Esophagus muscularis mucosa (tissue), 4 donors: ENCODE measurements around the gene NRGN. TPM values are rescaled to one million over a fixed set of nuclear protein-coding genes. Genes with fewer than 3 reads are reported as not detected.

ENCODE experiments used
- DNase-seq: peaks from one replicate; pipeline ENCODE4 v3.0.0-alpha.2; 2017; ENCODE audit errors: extremely low spot score
- H3K27ac ChIP-seq, 4 donors: fragments of 200-600 bp; sonication (generic); replicated peaks in 1 of 4; 1 replicate in 3 of 4; 2 replicates in 1 of 4; pipeline ENCODE4 v1.5.1; 2016 to 2019; ENCODE audit warnings: mild to moderate bottlenecking in 1 of 4
- H3K27me3 ChIP-seq, 4 donors: fragments of 200-600 bp; sonication (generic); one replicate each; pipeline versions ENCODE4 v1.5.1 to v1.6.0; 2016 to 2019
- H3K36me3 ChIP-seq, 4 donors: fragments of 200-600 bp; sonication (generic); one replicate each; pipeline ENCODE4 v1.5.1; 2016 to 2019
- H3K4me1 ChIP-seq, 4 donors: fragments of 200-600 bp; sonication (generic); one replicate each; pipeline ENCODE4 v1.5.1; 2016 to 2019
- H3K4me3 ChIP-seq, 4 donors: fragments of 200-600 bp; sonication (generic); 1 replicate in 2 of 4; 2 replicates in 2 of 4; pipeline ENCODE4 v1.5.1; 2016 to 2019; ENCODE audit warnings: mild to moderate bottlenecking in 4 of 4, moderate library complexity in 1 of 4
- H3K9me3 ChIP-seq, 4 donors: fragments of 200-600 bp; sonication (generic); 1 replicate in 3 of 4; 2 replicates in 1 of 4; pipeline ENCODE4 v1.5.1; 2016 to 2019
- CTCF ChIP-seq, 3 experiments: fragments of 200-600 bp in 2 of 3; fragments of 450-650 bp in 1 of 3; sonication (generic) in 2 of 3; IDR thresholded peaks; one replicate each; pipeline ENCODE4 v1.5.1; 2017 to 2019; ENCODE audit warnings: antibody characterized with exemption in 3 of 3, mild to moderate bottlenecking in 2 of 3, moderate library complexity in 1 of 3
- EP300 ChIP-seq: sonication (generic); formaldehyde crosslinking; IDR thresholded peaks from one replicate; pipeline ENCODE4 v1.6.1; 2017; ENCODE audit warnings: antibody characterized with exemption
- POLR2A ChIP-seq: fragments of 450-650 bp; IDR thresholded peaks from one replicate; pipeline ENCODE4 v1.6.1; 2017; ENCODE audit warnings: antibody characterized with exemption, moderate library complexity, mild to moderate bottlenecking, low read depth
- POLR2AphosphoS5 ChIP-seq, 2 donors: sonication (generic); formaldehyde crosslinking; IDR thresholded peaks; one replicate each; pipeline ENCODE4 v1.6.1; 2017; ENCODE audit warnings: antibody characterized with exemption in 2 of 2
- WGBS: methylation state at CpG from one replicate; pipeline ENCODE4 v1.1.5; 2018; 5-methylcytosine and 5-hydroxymethylcytosine counted together
- intact Hi-C: fragments of 100-400 bp; cut with DNase I; formaldehyde crosslinking; loops from one replicate; pipeline ENCODE4 v1.15.1; 2023
- total RNA-seq, 4 donors: library from RNA; depleted of rRNA; stranded (reverse); fragments of >200 nt; gene quantifications; one replicate each; pipeline versions ENCODE4 v1.1.0 to v1.2.1, GENCODE V29; 2016

NRGN gene
- total RNA-seq, 4 donors from 2014 or later: 1.4 to 2.3 (median 1.6) TPM

- WGBS: 76% methylated on average over 6 of the region's 6 CpGs
- peaks cover 5 to 94% (median 41%) of the 10 kb centered on the region in 4 donors for H3K27me3 ChIP-seq
- intact Hi-C loops: no loop called here
- no peak for DNase-seq
- no peak overlapping the region for H3K27ac ChIP-seq
- H3K4me1 ChIP-seq: peaks cover 35 to 51% (median 39%) of the 10 kb centered on the region in 4 donors
- no peak overlapping the region for H3K4me3 ChIP-seq
- peaks cover 0 to 54% (median 2%) of the 10 kb centered on the region in 4 donors for H3K36me3 ChIP-seq
- TF ChIP-seq EP300 (no peak), POLR2A (no peak), POLR2AphosphoS5 (IDR thresholded peaks at IDR 0.05) (no peak), CTCF (IDR thresholded peaks at IDR 0.05) (no peak)
- H3K9me3 ChIP-seq: no peaks in the 10 kb centered on the region
Observed at GRCh38 chr11:124754710-124755109, 15.0 kb downstream of the NRGN start.

GRCh38 chr11:124756033-124756752, 16.5 kb downstream of the NRGN start:
- 39% methylated on average over 8 of the region's 9 CpGs for WGBS
- no peak overlapping the region for H3K27ac ChIP-seq
- peaks cover 44 to 57% (median 47%) of the 10 kb centered on the region in 4 donors for H3K4me1 ChIP-seq
- H3K36me3 ChIP-seq: peaks cover 0 to 57% (median 2%) of the 10 kb centered on the region in 4 donors
- DNase-seq: no peak
- no peak overlapping the region for H3K4me3 ChIP-seq
- H3K27me3 ChIP-seq: peaks cover 5 to 94% (median 48%) of the 10 kb centered on the region in 4 donors
- H3K9me3 ChIP-seq: no peaks in the 10 kb centered on the region
- TF ChIP-seq CTCF (IDR thresholded peaks at IDR 0.05) (no peak), EP300 (no peak), POLR2AphosphoS5 (IDR thresholded peaks at IDR 0.05) (no peak), POLR2A (no peak)
- intact Hi-C loops: no loop called here

GRCh38 chr11:124756753-124757227, 17.0 kb downstream of the NRGN start:
- no peak overlapping the region for H3K4me3 ChIP-seq
- H3K27me3 ChIP-seq: peaks cover 5 to 94% (median 48%) of the 10 kb centered on the region in 4 donors
- H3K36me3 ChIP-seq: peaks cover 0 to 51% (median 2%) of the 10 kb centered on the region in 4 donors
- no peaks in the 10 kb centered on the region for H3K9me3 ChIP-seq
- H3K27ac ChIP-seq: no peak overlapping the region
- TF ChIP-seq EP300: no peak
- no peak for TF ChIP-seq CTCF (IDR thresholded peaks at IDR 0.05)
- no peak for TF ChIP-seq POLR2A
- no peak for TF ChIP-seq POLR2AphosphoS5 (IDR thresholded peaks at IDR 0.05)
- 56% methylated on average over 6 of the region's 6 CpGs for WGBS
- peaks cover 42 to 52% (median 45%) of the 10 kb centered on the region in 4 donors for H3K4me1 ChIP-seq
- intact Hi-C loops: no loop called here
- no peak for DNase-seq

- Histone ChIP-seq H3K4me1 (peaks cover 42 to 51% (median 47%) of the 10 kb centered on the region in 4 donors), H3K36me3 (peaks cover 0 to 46% (median 2%) of the 10 kb centered on the region in 4 donors), H3K27me3 (peaks cover 5 to 94% (median 47%) of the 10 kb centered on the region in 4 donors), H3K9me3 (no peaks in the 10 kb centered on the region), H3K4me3 (no peak overlapping the region), H3K27ac (no peak overlapping the region)
- WGBS: 56% methylated on average over 3 of the region's 3 CpGs
- intact Hi-C loops: no loop called here
- TF ChIP-seq CTCF (IDR thresholded peaks at IDR 0.05) (no peak), EP300 (no peak), POLR2AphosphoS5 (IDR thresholded peaks at IDR 0.05) (no peak), POLR2A (no peak)
- DNase-seq: no peak
Observed at GRCh38 chr11:124757320-124757719, 17.6 kb downstream of the NRGN start.
